ENCODE data around the gene C4A.
"Not testable (repeated sequence)": the region's sequence is repeated elsewhere in the genome, so short reads cannot be mapped to it uniquely, and the experiment has no call there.

DNA sequence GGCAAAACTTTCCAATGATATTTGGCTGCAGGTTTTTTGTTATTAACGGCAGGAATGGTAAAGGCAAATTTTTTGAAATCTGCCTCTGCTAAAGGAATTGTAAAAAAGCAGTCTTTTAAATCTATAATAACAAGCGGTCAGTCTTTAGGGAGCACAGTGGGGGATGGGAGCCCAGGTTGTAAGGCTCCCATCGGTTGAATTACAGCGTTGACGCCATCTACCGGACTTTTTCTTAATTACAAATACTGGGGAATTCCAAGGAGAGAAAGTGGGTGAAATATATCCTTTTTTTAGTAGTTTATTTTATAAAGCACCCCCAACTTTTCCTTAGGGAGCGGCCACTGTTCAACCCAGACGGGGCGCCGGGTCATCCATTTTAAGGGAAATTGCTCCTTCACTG is 7.5 kb downstream of the C4A start:
- TF ChIP-seq, protein P1, sequence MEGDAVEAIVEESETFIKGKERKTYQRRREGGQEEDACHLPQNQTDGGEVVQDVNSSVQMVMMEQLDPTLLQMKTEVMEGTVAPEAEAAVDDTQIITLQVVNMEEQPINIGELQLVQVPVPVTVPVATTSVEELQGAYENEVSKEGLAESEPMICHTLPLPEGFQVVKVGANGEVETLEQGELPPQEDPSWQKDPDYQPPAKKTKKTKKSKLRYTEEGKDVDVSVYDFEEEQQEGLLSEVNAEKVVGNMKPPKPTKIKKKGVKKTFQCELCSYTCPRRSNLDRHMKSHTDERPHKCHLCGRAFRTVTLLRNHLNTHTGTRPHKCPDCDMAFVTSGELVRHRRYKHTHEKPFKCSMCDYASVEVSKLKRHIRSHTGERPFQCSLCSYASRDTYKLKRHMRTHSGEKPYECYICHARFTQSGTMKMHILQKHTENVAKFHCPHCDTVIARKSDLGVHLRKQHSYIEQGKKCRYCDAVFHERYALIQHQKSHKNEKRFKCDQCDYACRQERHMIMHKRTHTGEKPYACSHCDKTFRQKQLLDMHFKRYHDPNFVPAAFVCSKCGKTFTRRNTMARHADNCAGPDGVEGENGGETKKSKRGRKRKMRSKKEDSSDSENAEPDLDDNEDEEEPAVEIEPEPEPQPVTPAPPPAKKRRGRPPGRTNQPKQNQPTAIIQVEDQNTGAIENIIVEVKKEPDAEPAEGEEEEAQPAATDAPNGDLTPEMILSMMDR (IDR thresholded peaks at IDR 0.05): not testable (repeated sequence)
- TF ChIP-seq POLR2A (IDR thresholded peaks at IDR 0.05): not testable (repeated sequence)
